GM12878 (cell line): Measurements from ENCODE around the gene KCNA1. TPM values are rescaled to one million over a fixed set of nuclear protein-coding genes. Genes with fewer than 3 reads are reported as not detected.

Experiments
- ATAC-seq: fragments of 200-7000 bp; cut with Tn5 transposase; 3 replicates; pipeline ENCODE4 v1.9.1; 2020; ENCODE audit warnings: mild to moderate bottlenecking, moderate library complexity
- BruUV-seq: library from RNA; stranded (reverse); fragments of 400-500 nt; replicated peaks from 2 replicates; lab custom pipeline; 2021; lab: Mats Ljungman, UMichigan
- CTCF ChIA-PET: fragments of 300-600 bp; sonication (Branson Sonifier 250); formaldehyde crosslinking; extraction: SDS; loops from one replicate; lab custom pipeline; 2021; ENCODE audit warnings: inconsistent platforms; lab: Yijun Ruan, JAX
- POLR2A ChIA-PET: fragments of 350-600 bp; formaldehyde crosslinking; extraction: SDS; loops from one replicate; lab custom pipeline; 2021; ENCODE audit warnings: inconsistent platforms; lab: Charles Lee
- RAD21 ChIA-PET: fragments of 300-600 bp; sonication (Branson Sonifier 250); formaldehyde crosslinking; loops from one replicate; lab custom pipeline; 2023; ENCODE audit warnings: antibody characterized with exemption; ENCODE audit not compliant: unreplicated experiment; lab: Charles Lee
- SMC1A ChIA-PET: fragments of 300-600 bp; sonication (Branson Sonifier 250); formaldehyde crosslinking; loops from one replicate; lab custom pipeline; 2023; ENCODE audit not compliant: unreplicated experiment, uncharacterized antibody; lab: Charles Lee
- DNase-seq: peaks from one replicate; pipeline ENCODE4 v3.0.0-alpha.2; 2011; ENCODE audit warnings: low read depth, low spot score
- FAIRE-seq: peaks from 3 replicates; lab custom pipeline; 2011; peaks lifted over from hg19 to GRCh38; lab: Jason Lieb, UNC
- H2AFZ ChIP-seq: 2 replicates; pipeline ENCODE4 v1.6.0; 2011; ENCODE audit warnings: low read depth, low read length, control low read depth; ENCODE audit not compliant: control insufficient read depth
- H3K27ac ChIP-seq: 2 replicates; pipeline ENCODE4 v1.5.1; 2011; ENCODE audit warnings: control low read depth; ENCODE audit not compliant: control insufficient read depth, insufficient read depth
- H3K27me3 ChIP-seq, 2 experiments: replicated peaks in 1 of 2; 2 replicates each; pipeline versions ENCODE4 v1.6.0 to v1.6.1; 2011; ENCODE audit warnings: low read length in 1 of 2; ENCODE audit not compliant: control insufficient read depth in 2 of 2, insufficient read depth in 2 of 2
- H3K36me3 ChIP-seq, 2 experiments: 2 replicates each; pipeline ENCODE4 v1.5.1; 2011; ENCODE audit warnings: low read length in 1 of 2; ENCODE audit not compliant: control insufficient read depth in 2 of 2, insufficient read depth in 2 of 2
- H3K4me1 ChIP-seq: 2 replicates; pipeline ENCODE4 v1.6.1; 2011; ENCODE audit warnings: mild to moderate bottlenecking, low read length, moderate library complexity, mixed read lengths; ENCODE audit not compliant: control insufficient read depth, insufficient read depth
- H3K4me2 ChIP-seq: 2 replicates; pipeline ENCODE4 v1.6.0; 2011; ENCODE audit warnings: control low read depth; ENCODE audit not compliant: control insufficient read depth, insufficient read depth
- H3K4me3 ChIP-seq: fragments of 200-600 bp; sonication (generic); 2 replicates; pipeline ENCODE4 v1.5.1; 2016
- H3K79me2 ChIP-seq: 2 replicates; pipeline ENCODE4 v1.6.0; 2011; ENCODE audit warnings: low read length; ENCODE audit not compliant: control insufficient read depth, insufficient read depth
- H3K9ac ChIP-seq: 2 replicates; pipeline ENCODE4 v1.8.0; 2011; ENCODE audit warnings: low read length, control low read depth, mixed read lengths; ENCODE audit not compliant: control insufficient read depth, insufficient read depth
- H3K9me3 ChIP-seq: replicated peaks from 3 replicates; pipeline ENCODE4 v1.5.1; 2011; ENCODE audit warnings: mild to moderate bottlenecking, low read length; ENCODE audit not compliant: control insufficient read depth, insufficient read depth
- H4K20me1 ChIP-seq: 2 replicates; pipeline ENCODE4 v1.6.0; 2011; ENCODE audit not compliant: control insufficient read depth, insufficient read depth
- ATF7 ChIP-seq: fragments of 450-650 bp; IDR thresholded peaks from 2 replicates; pipeline ENCODE4 v1.6.1; 2016; ENCODE audit warnings: low read depth, mild to moderate bottlenecking
- CBX5 ChIP-seq: sonication (generic); IDR thresholded peaks from 2 replicates; pipeline ENCODE4 v1.6.1; 2016; ENCODE audit warnings: low read depth, moderate library complexity, mild to moderate bottlenecking, inconsistent platforms
- FOXM1 ChIP-seq: IDR thresholded peaks from 2 replicates; pipeline ENCODE4 v1.6.1; 2012; ENCODE audit warnings: low read depth, mild to moderate bottlenecking, inconsistent platforms, low read length, moderate library complexity
- MEF2B ChIP-seq: fragments of 450-650 bp; IDR thresholded peaks from 2 replicates; pipeline ENCODE4 v1.6.1; 2018; ENCODE audit warnings: mild to moderate bottlenecking, moderate library complexity; ENCODE audit not compliant: partially characterized antibody, poor library complexity, severe bottlenecking
- RB1 ChIP-seq: fragments of 450-650 bp; formaldehyde crosslinking; IDR thresholded peaks from 2 replicates; pipeline ENCODE4 v1.6.1; 2017; ENCODE audit warnings: mild to moderate bottlenecking, borderline replicate concordance
- SMAD1 ChIP-seq: fragments of 450-650 bp; IDR thresholded peaks from 2 replicates; pipeline ENCODE4 v1.6.1; 2018; ENCODE audit warnings: mild to moderate bottlenecking, low read depth; ENCODE audit not compliant: partially characterized antibody
- SMC3 ChIP-seq: IDR thresholded peaks from 2 replicates; pipeline ENCODE4 v1.6.1; 2011; ENCODE audit warnings: low read length, improper control_type of control experiment, borderline replicate concordance
- SPI1 ChIP-seq: IDR thresholded peaks from 2 replicates; pipeline ENCODE4 v1.6.1; 2011; ENCODE audit warnings: low read depth, mild to moderate bottlenecking, low read length, moderate library complexity, borderline replicate concordance; ENCODE audit not compliant: insufficient read depth
- TAF1 ChIP-seq: IDR thresholded peaks from 2 replicates; pipeline ENCODE4 v1.6.1; 2011; ENCODE audit warnings: mild to moderate bottlenecking, low read depth, low read length, borderline replicate concordance
- WGBS: methylation state at CpG from one replicate; pipeline ENCODE4 v1.1.6; 2016; ENCODE audit warnings: low lambda C conversion rate; ENCODE audit not compliant: insufficient replicate concordance, insufficient coverage; ENCODE audit errors: missing lambda C conversion rate; 5-methylcytosine and 5-hydroxymethylcytosine counted together
- in situ Hi-C: fragments of 300-500 bp; cut with MboI; formaldehyde crosslinking; loops from 9 replicates; pipeline ENCODE4 v1.14.3; 2018; ENCODE audit warnings: mixed read lengths
- intact Hi-C: fragments of 100-400 bp; cut with micrococcal nuclease; formaldehyde crosslinking; loops from one replicate; pipeline ENCODE4 v1.14.2; 2022; ENCODE audit not compliant: unreplicated experiment
- polyA plus RNA-seq, 11 experiments: library from polyadenylated mRNA; depleted of rRNA in 4 of 11; unstranded in 6 of 11; stranded (reverse) in 5 of 11; fragments of >200 nt; fragmentation: Nextera tagmentation in 4 of 11; fragmentation: Illumina TruSeq in 1 of 11; extraction: Ambion mirVana in 4 of 11; extraction: Trizol in 1 of 11; gene quantifications; 1 replicate in 1 of 11; 2 replicates in 10 of 11; pipeline versions ENCODE4 v1.2.1 to v1.2.3, GENCODE V29; 2011 to 2016; ENCODE audit warnings: inconsistent platforms in 2 of 11, missing spikeins in 2 of 11, low read depth in 1 of 11
- total RNA-seq, 4 experiments: library from RNA; depleted of rRNA in 3 of 4; stranded (reverse); fragments of >200 nt in 3 of 4; fragmentation: Illumina TruSeq in 1 of 4; extraction: Trizol in 1 of 4; gene quantifications; 2 replicates each; pipeline versions ENCODE4 v1.2.1 to v1.2.3, GENCODE V29; 2013 to 2021
- TF ChIP-seq, protein P1 (sequence below): fragments of 450-650 bp; IDR thresholded peaks from 2 replicates; pipeline ENCODE4 v1.6.1; 2018; ENCODE audit warnings: borderline replicate concordance, mild to moderate bottlenecking; ENCODE audit not compliant: partially characterized antibody
- TF ChIP-seq, protein P2 (sequence below): IDR thresholded peaks from 2 replicates; pipeline ENCODE4 v1.6.1; 2012; ENCODE audit warnings: low read depth, low read length, improper control_type of control experiment

The KCNA1 gene
- total and polyA plus RNA-seq, 10 of the 15 experiments (the other 5 are each of a cell fraction or from before 2014, with no cell fraction given) = 0.05 to 0.77 (median 0.33) TPM

DNA sequence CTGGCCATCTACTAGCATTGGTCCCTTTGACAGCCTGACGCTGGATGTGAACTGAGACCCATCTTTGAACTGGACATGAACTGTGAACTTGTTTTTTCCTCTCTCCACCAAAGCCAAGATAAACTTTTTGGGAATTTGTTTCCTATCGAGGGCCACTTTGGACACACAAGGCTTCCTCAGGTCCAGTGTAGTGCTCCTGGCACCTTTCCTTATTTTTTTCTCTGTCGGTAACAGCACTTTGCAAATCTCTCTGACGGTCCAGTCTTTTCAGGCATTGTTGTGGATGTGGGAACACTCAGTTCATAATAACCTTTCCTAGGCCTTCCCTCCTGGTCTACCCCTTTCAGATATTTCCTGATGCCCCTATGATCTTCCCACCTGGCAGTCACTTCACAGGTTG is 5.0 kb downstream of the KCNA1 start:
- Histone ChIP-seq H3K4me2 (no peak overlapping the region), H3K9ac (no peak overlapping the region), H4K20me1 (no peaks in the 10 kb centered on the region), H3K27ac (no peak overlapping the region), H3K9me3 (no peaks in the 10 kb centered on the region; the same call in 2 of the 3 replicates), H2AFZ (no peak overlapping the region), H3K4me1 (peaks cover 10% of the 10 kb centered on the region; the same call in 1 of the 2 replicates), H3K4me3 (no peak overlapping the region), H3K79me2 (no peaks in the 10 kb centered on the region; the same call in 1 of the 2 replicates), H3K36me3 (no peaks in the 10 kb centered on the region), H3K27me3 (peaks cover 0 to 3% of the 10 kb centered on the region in 2 experiments; a peak in 2 of 4 replicates)
- RAD21 ChIA-PET = no interaction called here
- CTCF ChIA-PET = no interaction called here
- in situ Hi-C loops (no loop called here), intact Hi-C loops (loop anchor here (5.0 kb wide), 1 partner anchor 73 kb away; no protein-coding TSS in a partner anchor)
- POLR2A ChIA-PET = no interaction called here
- BruUV-seq = no TSS peak
- SMC1A ChIA-PET = no interaction called here
- TF ChIP-seq FOXM1 (no peak), RB1 (no peak)
- TF ChIP-seq, protein P1, sequence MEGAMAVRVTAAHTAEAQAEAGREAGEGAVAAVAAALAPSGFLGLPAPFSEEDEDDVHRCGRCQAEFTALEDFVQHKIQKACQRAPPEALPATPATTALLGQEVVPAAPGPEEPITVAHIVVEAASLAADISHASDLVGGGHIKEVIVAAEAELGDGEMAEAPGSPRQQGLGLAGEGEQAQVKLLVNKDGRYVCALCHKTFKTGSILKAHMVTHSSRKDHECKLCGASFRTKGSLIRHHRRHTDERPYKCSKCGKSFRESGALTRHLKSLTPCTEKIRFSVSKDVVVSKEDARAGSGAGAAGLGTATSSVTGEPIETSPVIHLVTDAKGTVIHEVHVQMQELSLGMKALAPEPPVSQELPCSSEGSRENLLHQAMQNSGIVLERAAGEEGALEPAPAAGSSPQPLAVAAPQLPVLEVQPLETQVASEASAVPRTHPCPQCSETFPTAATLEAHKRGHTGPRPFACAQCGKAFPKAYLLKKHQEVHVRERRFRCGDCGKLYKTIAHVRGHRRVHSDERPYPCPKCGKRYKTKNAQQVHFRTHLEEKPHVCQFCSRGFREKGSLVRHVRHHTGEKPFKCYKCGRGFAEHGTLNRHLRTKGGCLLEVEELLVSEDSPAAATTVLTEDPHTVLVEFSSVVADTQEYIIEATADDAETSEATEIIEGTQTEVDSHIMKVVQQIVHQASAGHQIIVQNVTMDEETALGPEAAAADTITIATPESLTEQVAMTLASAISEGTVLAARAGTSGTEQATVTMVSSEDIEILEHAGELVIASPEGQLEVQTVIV = no peak
- FAIRE-seq (no peak), ATAC-seq (no peak), DNase-seq (no peak)
- 38% methylated on average over 4 of the region's 4 CpGs for WGBS

DNA sequence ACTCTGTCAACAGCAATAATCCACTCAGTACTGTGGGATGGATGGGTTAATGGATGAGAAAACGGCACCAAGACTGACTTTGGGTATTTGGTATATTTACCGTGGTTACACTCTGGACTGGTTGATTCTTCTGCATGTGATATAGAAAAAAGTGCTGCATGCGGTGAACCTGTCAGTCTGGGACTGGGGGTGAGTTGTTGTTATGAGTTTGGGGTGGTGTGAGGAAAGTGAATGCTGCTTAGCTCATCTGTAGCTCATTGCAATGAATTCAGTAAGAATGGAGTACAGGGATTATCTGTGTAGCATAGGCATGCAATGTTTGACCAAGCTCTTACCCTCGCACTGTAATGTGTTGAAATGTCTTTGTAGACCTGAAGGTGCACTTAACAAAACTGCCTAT is 6.0 kb downstream of the KCNA1 start:
- Histone ChIP-seq H3K9me3 (no peaks in the 10 kb centered on the region; the same call in 2 of the 3 replicates), H3K4me3 (no peak overlapping the region), H2AFZ (no peak overlapping the region), H4K20me1 (no peaks in the 10 kb centered on the region), H3K4me2 (no peak overlapping the region), H3K9ac (no peak overlapping the region), H3K4me1 (peaks cover 10% of the 10 kb centered on the region; the same call in 1 of the 2 replicates), H3K36me3 (no peaks in the 10 kb centered on the region), H3K27ac (no peak overlapping the region), H3K27me3 (no peaks in the 10 kb centered on the region; a peak in 1 of 4 replicates), H3K79me2 (no peaks in the 10 kb centered on the region; the same call in 1 of the 2 replicates)
- TF ChIP-seq ATF7 (no peak), SMC3 (no peak), SMAD1 (no peak), TAF1 (no peak), SPI1 (no peak), CBX5 (no peak), MEF2B (no peak)
- TF ChIP-seq, protein P2, sequence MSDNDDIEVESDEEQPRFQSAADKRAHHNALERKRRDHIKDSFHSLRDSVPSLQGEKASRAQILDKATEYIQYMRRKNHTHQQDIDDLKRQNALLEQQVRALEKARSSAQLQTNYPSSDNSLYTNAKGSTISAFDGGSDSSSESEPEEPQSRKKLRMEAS = no peak
- SMC1A ChIA-PET = interaction anchor here (0.5 kb wide), 1 partner anchor 62 kb away, joined by 3 read pairs; no protein-coding TSS in a partner anchor
- DNase-seq (no peak), ATAC-seq (no peak), FAIRE-seq (no peak)
- no TSS peak for BruUV-seq
- RAD21 ChIA-PET = no interaction called here
- POLR2A ChIA-PET = no interaction called here
- intact Hi-C loops (no loop called here), in situ Hi-C loops (no loop called here)
- CTCF ChIA-PET = no interaction called here
- 27% methylated on average over 4 of the region's 4 CpGs for WGBS
